ENCODE measurements around the gene UXS1.

The UXS1 gene

GRCh38 chr2:106178716-106179115 is 15.4 kb downstream of the UXS1 start:
- no peak for DNase-seq (ENCODE audit: low read depth)
- no peak for TF ChIP-seq CTCF (conservative IDR thresholded peaks at IDR 0.05; ENCODE audit: low read length)
- no peak overlapping the region for H3K4me3 ChIP-seq (ENCODE audit: low read length)

GRCh38 chr2:106177581-106177980 is 16.5 kb downstream of the UXS1 start:
- no peak overlapping the region for H3K4me3 ChIP-seq (ENCODE audit: low read length)
- no peak for TF ChIP-seq CTCF (conservative IDR thresholded peaks at IDR 0.05; ENCODE audit: low read length)
- no peak for DNase-seq (ENCODE audit: low read depth)

GRCh38 chr2:106176446-106177099 is 17.5 kb downstream of the UXS1 start:
- H3K4me3 ChIP-seq (ENCODE audit: low read length), result no peak overlapping the region
- no peak for DNase-seq (ENCODE audit: low read depth)
- TF ChIP-seq CTCF (conservative IDR thresholded peaks at IDR 0.05; ENCODE audit: low read length), result no peak

GRCh38 chr2:106175086-106175850 is 18.8 kb downstream of the UXS1 start:
- no peak for TF ChIP-seq CTCF (conservative IDR thresholded peaks at IDR 0.05; ENCODE audit: low read length)
- no peak overlapping the region for H3K4me3 ChIP-seq (ENCODE audit: low read length)
- DNase-seq (ENCODE audit: low read depth), result no peak

GRCh38 chr2:106174056-106174455 is 20.0 kb downstream of the UXS1 start:
- no peak for TF ChIP-seq CTCF (conservative IDR thresholded peaks at IDR 0.05; ENCODE audit: low read length)
- H3K4me3 ChIP-seq (ENCODE audit: low read length), result no peak overlapping the region
- no peak for DNase-seq (ENCODE audit: low read depth)

GRCh38 chr2:106172649-106173048 is 21.5 kb downstream of the UXS1 start:
- no peak overlapping the region for H3K4me3 ChIP-seq (ENCODE audit: low read length)
- no peak for TF ChIP-seq CTCF (conservative IDR thresholded peaks at IDR 0.05; ENCODE audit: low read length)

GRCh38 chr2:106168657-106169056 is 25.4 kb downstream of the UXS1 start:
- H3K4me3 ChIP-seq (ENCODE audit: low read length), result no peak overlapping the region
- no peak for TF ChIP-seq CTCF (conservative IDR thresholded peaks at IDR 0.05; ENCODE audit: low read length)
- DNase-seq (ENCODE audit: low read depth), result no peak

More at GRCh38 chr2:106172649-106173048, 21.5 kb downstream of the UXS1 start:
- no peak for DNase-seq (ENCODE audit: low read depth)
